GM23338 (cell line): Measurements from ENCODE around the gene PICK1. TPM values are rescaled to one million over a fixed set of nuclear protein-coding genes. Genes with fewer than 3 reads are reported as not detected.

Experiments
- ATAC-seq: fragments of 200-7000 bp; cut with Tn5 transposase; 3 replicates; pipeline ENCODE4 v1.9.1; 2020
- DNase-seq: peaks from one replicate; pipeline ENCODE4 v3.0.0-alpha.2; 2015; ENCODE audit warnings: low spot score
- H2AFZ ChIP-seq: fragments of 200-600 bp; sonication (generic); 2 replicates; pipeline ENCODE4 v1.8.0; 2016; ENCODE audit warnings: antibody characterized with exemption, mild to moderate bottlenecking, moderate library complexity
- H3F3A ChIP-seq: fragments of 200-600 bp; sonication (generic); replicated peaks from 2 replicates; pipeline ENCODE4 v1.8.0; 2017; ENCODE audit warnings: antibody characterized with exemption, mixed run types, low read depth
- H3K27ac ChIP-seq: fragments of 200-600 bp; sonication (generic); 2 replicates; pipeline ENCODE4 v1.6.1; 2016; ENCODE audit warnings: low read depth
- H3K27me3 ChIP-seq: fragments of 200-600 bp; sonication (generic); 2 replicates; pipeline ENCODE4 v1.8.0; 2016; ENCODE audit warnings: mild to moderate bottlenecking, mixed run types, moderate library complexity; ENCODE audit not compliant: insufficient read depth
- H3K36me3 ChIP-seq: fragments of 200-600 bp; sonication (generic); 2 replicates; pipeline ENCODE4 v1.8.0; 2016; ENCODE audit warnings: mild to moderate bottlenecking; ENCODE audit not compliant: insufficient read depth
- H3K4me1 ChIP-seq: fragments of 200-600 bp; sonication (generic); 2 replicates; pipeline ENCODE4 v1.8.0; 2016; ENCODE audit warnings: mild to moderate bottlenecking, moderate library complexity; ENCODE audit not compliant: insufficient read depth
- H3K4me2 ChIP-seq: fragments of 200-600 bp; sonication (generic); 2 replicates; pipeline ENCODE4 v1.7.1; 2017; ENCODE audit warnings: mixed run types
- H3K4me3 ChIP-seq: fragments of 200-600 bp; sonication (generic); 2 replicates; pipeline ENCODE4 v1.6.1; 2016; ENCODE audit warnings: mixed run types
- H3K79me2 ChIP-seq: fragments of 200-600 bp; sonication (generic); replicated peaks from 2 replicates; pipeline ENCODE4 v1.8.0; 2017; ENCODE audit warnings: mild to moderate bottlenecking; ENCODE audit not compliant: insufficient read depth
- H3K9me2 ChIP-seq: fragments of 200-600 bp; sonication (generic); 2 replicates; pipeline ENCODE4 v1.8.0; 2017; ENCODE audit not compliant: insufficient read depth
- H4K20me1 ChIP-seq: fragments of 200-600 bp; sonication (generic); replicated peaks from 2 replicates; pipeline ENCODE4 v1.8.0; 2017; ENCODE audit warnings: mild to moderate bottlenecking; ENCODE audit not compliant: insufficient read depth
- H3K27ac Mint-ChIP-seq: 2 replicates; pipeline ENCODE4 v1.8.0; 2020; ENCODE audit warnings: inconsistent platforms, mild to moderate bottlenecking, moderate library complexity, mixed read lengths
- H3K27me3 Mint-ChIP-seq: 3 replicates; pipeline ENCODE4 v1.8.0; 2022; ENCODE audit warnings: low read depth, mild to moderate bottlenecking, moderate library complexity, mixed read lengths, inconsistent platforms; ENCODE audit not compliant: insufficient read depth, poor library complexity
- H3K36me3 Mint-ChIP-seq: 3 replicates; pipeline ENCODE4 v1.8.0; 2021; ENCODE audit warnings: low read depth, mild to moderate bottlenecking, inconsistent platforms, moderate library complexity, mixed read lengths
- H3K4me1 Mint-ChIP-seq: 3 replicates; pipeline ENCODE4 v1.8.0; 2020; ENCODE audit warnings: mild to moderate bottlenecking, inconsistent platforms, mixed read lengths
- H3K4me3 Mint-ChIP-seq: 3 replicates; pipeline ENCODE4 v1.8.0; 2021; ENCODE audit warnings: moderate library complexity, mild to moderate bottlenecking, inconsistent platforms, mixed read lengths
- H3K9me3 Mint-ChIP-seq: 3 replicates; pipeline ENCODE4 v1.8.0; 2020; ENCODE audit warnings: moderate library complexity, mild to moderate bottlenecking, inconsistent platforms, mixed read lengths
- CREB1 ChIP-seq: fragments of 250-450 bp; sonication (Bioruptor Pico); IDR thresholded peaks from 2 replicates; pipeline ENCODE4 v1.5.0; 2020; ENCODE audit warnings: low read depth, mild to moderate bottlenecking, moderate library complexity
- EZH2 ChIP-seq: fragments of 200-600 bp; sonication (generic); IDR thresholded peaks from one replicate; pipeline ENCODE4 v1.8.0; 2017; ENCODE audit warnings: antibody characterized with exemption, mild to moderate bottlenecking, low read depth; ENCODE audit not compliant: unreplicated experiment
- EZH2phosphoT487 ChIP-seq: fragments of 200-600 bp; sonication (generic); IDR thresholded peaks from one replicate; pipeline ENCODE4 v1.8.1; 2018; ENCODE audit warnings: antibody characterized with exemption; ENCODE audit not compliant: unreplicated experiment
- JUNB ChIP-seq: IDR thresholded peaks from one replicate; pipeline ENCODE4 v1.6.1; 2016; ENCODE audit warnings: antibody characterized with exemption; ENCODE audit not compliant: unreplicated experiment
- NANOG ChIP-seq: IDR thresholded peaks from 2 replicates; pipeline ENCODE4 v1.6.1; 2016; ENCODE audit warnings: antibody characterized with exemption, borderline replicate concordance
- POLR2AphosphoS5 ChIP-seq: IDR thresholded peaks from 2 replicates; pipeline ENCODE4 v1.6.1; 2016; ENCODE audit warnings: antibody characterized with exemption, low read depth
- REST ChIP-seq: IDR thresholded peaks from one replicate; pipeline ENCODE4 v1.6.1; 2018; ENCODE audit warnings: antibody characterized with exemption; ENCODE audit not compliant: unreplicated experiment
- STAT1 ChIP-seq: IDR thresholded peaks from one replicate; pipeline ENCODE4 v1.6.1; 2016; ENCODE audit warnings: antibody characterized with exemption; ENCODE audit not compliant: unreplicated experiment
- ZNF114 ChIP-seq: fragments of 250-450 bp; sonication (Bioruptor Pico); IDR thresholded peaks from 2 replicates; pipeline ENCODE4 v1.5.0; 2020; ENCODE audit warnings: mild to moderate bottlenecking, moderate library complexity
- ZNF331 ChIP-seq: fragments of 250-450 bp; sonication (Bioruptor Pico); IDR thresholded peaks from 2 replicates; pipeline ENCODE4 v1.5.0; 2020; ENCODE audit warnings: low read depth, mild to moderate bottlenecking, moderate library complexity
- ZNF462 ChIP-seq: fragments of 250-450 bp; sonication (Bioruptor Pico); IDR thresholded peaks from 2 replicates; pipeline ENCODE4 v1.5.0; 2020; ENCODE audit warnings: mild to moderate bottlenecking, moderate library complexity
- polyA plus RNA-seq: library from polyadenylated mRNA; unstranded; fragments of >200 nt; fragmentation: Nextera tagmentation; extraction: Ambion mirVana; gene quantifications from 2 replicates; pipeline ENCODE4 v1.2.1, GENCODE V29; 2016
- total RNA-seq: library from RNA; depleted of rRNA; stranded (reverse); fragments of >200 nt; shearing (Covaris generic); gene quantifications from 2 replicates; pipeline ENCODE4 v1.2.3, GENCODE V29; 2014
- TF ChIP-seq, protein P1 (sequence below), 2 experiments: fragments of 200-600 bp in 1 of 2; sonication (generic) in 1 of 2; conservative IDR thresholded peaks; 2 replicates each; pipeline versions ENCODE4 v1.5.1 to v1.6.1; 2016 to 2017; ENCODE audit warnings: antibody characterized with exemption in 2 of 2, low read depth in 2 of 2, mild to moderate bottlenecking in 2 of 2, moderate library complexity in 1 of 2
- TF ChIP-seq, protein P2 (sequence below): IDR thresholded peaks from 2 replicates; pipeline ENCODE4 v1.6.1; 2016; ENCODE audit warnings: antibody characterized with exemption

The PICK1 gene
- total and polyA plus RNA-seq, 2 experiments from 2014 or later, result 15.9 to 28.3 TPM

DNA sequence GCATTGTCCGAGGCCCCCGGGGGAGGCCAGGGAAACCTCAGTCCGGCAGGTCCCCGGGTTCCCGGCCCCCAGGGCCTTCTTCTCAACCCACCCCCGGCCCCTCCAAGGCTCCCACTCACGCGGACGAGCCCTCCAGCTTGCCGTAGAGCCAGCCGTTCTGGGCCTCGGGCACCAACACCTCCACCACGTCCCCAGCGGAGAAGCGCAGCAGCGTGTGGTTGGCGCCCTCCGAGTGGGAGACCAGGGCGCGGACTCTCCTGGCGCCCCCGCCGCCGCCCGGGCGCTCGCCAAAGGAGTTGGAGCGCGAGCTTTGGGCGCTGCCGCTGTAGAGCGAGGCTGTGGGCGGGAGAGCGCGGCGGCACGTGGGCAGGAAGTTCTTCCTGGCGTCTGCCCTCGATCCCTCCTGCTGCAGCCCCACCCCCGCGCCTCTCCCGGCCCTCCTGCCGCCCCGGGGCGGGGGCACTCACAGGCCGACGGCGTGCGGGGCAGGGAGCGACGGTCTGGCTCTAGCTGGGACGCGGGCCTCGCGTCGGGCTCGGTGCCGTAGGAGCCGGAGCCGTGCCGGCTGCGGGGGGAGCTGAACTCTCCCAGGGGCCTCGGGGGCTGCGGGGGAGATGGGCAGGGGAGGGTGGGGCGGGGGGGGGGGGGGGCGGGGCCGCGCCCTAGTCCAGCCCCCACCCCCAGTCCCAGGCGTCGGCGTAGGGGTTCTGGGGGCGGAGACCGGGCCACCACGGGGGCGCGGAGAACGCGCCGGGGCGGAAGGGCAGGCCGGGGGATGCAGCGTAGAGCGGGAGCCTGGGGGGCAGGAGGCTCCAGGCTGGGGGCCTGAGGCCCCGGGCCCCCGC lies 31.6 kb downstream of the PICK1 start:
- no peaks in the 10 kb centered on the region for H3K36me3 ChIP-seq
- Mint-ChIP-seq H3K36me3 (no peaks in the 10 kb centered on the region; the same call in 2 of the 3 replicates), H3K4me3 (no peak overlapping the region; the same call in 2 of the 3 replicates), H3K4me1 (peaks cover 9% of the 10 kb centered on the region; the same call in 2 of the 3 replicates), H3K27ac (no peak overlapping the region), H3K9me3 (no peaks in the 10 kb centered on the region), H3K27me3 (peaks cover 15% of the 10 kb centered on the region)
- H3K79me2 ChIP-seq, result no peaks in the 10 kb centered on the region; the same call in 1 of the 2 replicates
- H3F3A ChIP-seq, result 0 out of 2 replicates have a peak, but pooled peaks cover 5% of the 10 kb centered on the region
- H2AFZ ChIP-seq, result no peak overlapping the region
- H3K9me2 ChIP-seq, result no peaks in the 10 kb centered on the region
- peaks cover 11% of the 10 kb centered on the region; the same call in 1 of the 2 replicates for H3K4me1 ChIP-seq
- TF ChIP-seq CREB1 (CRISPR knock-in tag) (no peak), ZNF462 (CRISPR knock-in tag) (no peak), POLR2AphosphoS5 (no peak), JUNB (no peak), REST (no peak), EZH2 (no peak), ZNF114 (CRISPR knock-in tag) (no peak), EZH2phosphoT487 (no peak), NANOG (no peak), ZNF331 (no peak), STAT1 (no peak)
- TF ChIP-seq, protein P1, sequence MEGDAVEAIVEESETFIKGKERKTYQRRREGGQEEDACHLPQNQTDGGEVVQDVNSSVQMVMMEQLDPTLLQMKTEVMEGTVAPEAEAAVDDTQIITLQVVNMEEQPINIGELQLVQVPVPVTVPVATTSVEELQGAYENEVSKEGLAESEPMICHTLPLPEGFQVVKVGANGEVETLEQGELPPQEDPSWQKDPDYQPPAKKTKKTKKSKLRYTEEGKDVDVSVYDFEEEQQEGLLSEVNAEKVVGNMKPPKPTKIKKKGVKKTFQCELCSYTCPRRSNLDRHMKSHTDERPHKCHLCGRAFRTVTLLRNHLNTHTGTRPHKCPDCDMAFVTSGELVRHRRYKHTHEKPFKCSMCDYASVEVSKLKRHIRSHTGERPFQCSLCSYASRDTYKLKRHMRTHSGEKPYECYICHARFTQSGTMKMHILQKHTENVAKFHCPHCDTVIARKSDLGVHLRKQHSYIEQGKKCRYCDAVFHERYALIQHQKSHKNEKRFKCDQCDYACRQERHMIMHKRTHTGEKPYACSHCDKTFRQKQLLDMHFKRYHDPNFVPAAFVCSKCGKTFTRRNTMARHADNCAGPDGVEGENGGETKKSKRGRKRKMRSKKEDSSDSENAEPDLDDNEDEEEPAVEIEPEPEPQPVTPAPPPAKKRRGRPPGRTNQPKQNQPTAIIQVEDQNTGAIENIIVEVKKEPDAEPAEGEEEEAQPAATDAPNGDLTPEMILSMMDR (conservative IDR thresholded peaks at IDR 0.05; ENCODE audit: low read depth in 2 of 2), result no peak
- TF ChIP-seq, protein P2, sequence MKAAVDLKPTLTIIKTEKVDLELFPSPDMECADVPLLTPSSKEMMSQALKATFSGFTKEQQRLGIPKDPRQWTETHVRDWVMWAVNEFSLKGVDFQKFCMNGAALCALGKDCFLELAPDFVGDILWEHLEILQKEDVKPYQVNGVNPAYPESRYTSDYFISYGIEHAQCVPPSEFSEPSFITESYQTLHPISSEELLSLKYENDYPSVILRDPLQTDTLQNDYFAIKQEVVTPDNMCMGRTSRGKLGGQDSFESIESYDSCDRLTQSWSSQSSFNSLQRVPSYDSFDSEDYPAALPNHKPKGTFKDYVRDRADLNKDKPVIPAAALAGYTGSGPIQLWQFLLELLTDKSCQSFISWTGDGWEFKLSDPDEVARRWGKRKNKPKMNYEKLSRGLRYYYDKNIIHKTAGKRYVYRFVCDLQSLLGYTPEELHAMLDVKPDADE, result no peak
- peaks cover 7% of the 10 kb centered on the region for H3K27me3 ChIP-seq
- no peaks in the 10 kb centered on the region for H4K20me1 ChIP-seq
- DNase-seq (peak; percentile 54), ATAC-seq (peak; percentile 47)
- peak overlapping the region; percentile 58 for H3K4me3 ChIP-seq
- H3K27ac ChIP-seq, result no peak overlapping the region
- peak overlapping the region; percentile 83 for H3K4me2 ChIP-seq
